ENCODE results near the gene EVI5L.

GRCh38 chr19:7897292-7897691, 67.3 kb downstream of the EVI5L start:
- no peak for TF ChIP-seq CTCF (IDR thresholded peaks at IDR 0.05)
- no peak for TF ChIP-seq POLR2A (IDR thresholded peaks at IDR 0.05)
